Transverse colon (tissue), 4 donors: Measurements from ENCODE around the gene BBS12.
"Not testable (repeated sequence)": the region's sequence is repeated elsewhere in the genome, so short reads cannot be mapped to it uniquely, and the experiment has no call there.

ENCODE experiments used
- CTCF ChIP-seq, 5 experiments: fragments of 200-600 bp in 3 of 5; fragments of 450-650 bp in 2 of 5; sonication (generic) in 3 of 5; IDR thresholded peaks; 1 replicate in 2 of 5; 2 replicates in 3 of 5; pipeline ENCODE4 v1.5.1; 2016 to 2017; ENCODE audit warnings: antibody characterized with exemption in 5 of 5, inconsistent platforms in 3 of 5, mild to moderate bottlenecking in 2 of 5, moderate library complexity in 1 of 5
- EP300 ChIP-seq: sonication (generic); formaldehyde crosslinking; IDR thresholded peaks from one replicate; pipeline ENCODE4 v1.6.1; 2017; ENCODE audit warnings: antibody characterized with exemption, low read depth
- POLR2A ChIP-seq: fragments of 450-650 bp; IDR thresholded peaks from one replicate; pipeline ENCODE4 v1.6.1; 2016; ENCODE audit warnings: antibody characterized with exemption, mild to moderate bottlenecking, moderate library complexity
- POLR2AphosphoS5 ChIP-seq, 3 donors: sonication (generic); formaldehyde crosslinking; IDR thresholded peaks; one replicate each; pipeline ENCODE4 v1.6.1; 2016; ENCODE audit warnings: antibody characterized with exemption in 3 of 3

- TF ChIP-seq CTCF (IDR thresholded peaks at IDR 0.05); POLR2A; POLR2AphosphoS5 (IDR thresholded peaks at IDR 0.05); EP300: not testable (repeated sequence)
These were observed 53.8 kb downstream of the BBS12 start for GRCh38 chr4:122786296-122786695.
